Stimulated activated CD4-positive, alpha-beta T cell treated with anti-CD3 and anti-CD28 coated beads, Interleukin-1b, Interleukin-23, amount 100 ng/mL, for 24 hours (primary cell): ENCODE results near the gene FREM2.

Experiments
- DNase-seq, 4 experiments: peaks; one replicate each; pipeline ENCODE4 v3.0.0-alpha.2; 2020; ENCODE audit warnings: low read depth in 4 of 4, low spot score in 1 of 4

The FREM2 gene

DNA sequence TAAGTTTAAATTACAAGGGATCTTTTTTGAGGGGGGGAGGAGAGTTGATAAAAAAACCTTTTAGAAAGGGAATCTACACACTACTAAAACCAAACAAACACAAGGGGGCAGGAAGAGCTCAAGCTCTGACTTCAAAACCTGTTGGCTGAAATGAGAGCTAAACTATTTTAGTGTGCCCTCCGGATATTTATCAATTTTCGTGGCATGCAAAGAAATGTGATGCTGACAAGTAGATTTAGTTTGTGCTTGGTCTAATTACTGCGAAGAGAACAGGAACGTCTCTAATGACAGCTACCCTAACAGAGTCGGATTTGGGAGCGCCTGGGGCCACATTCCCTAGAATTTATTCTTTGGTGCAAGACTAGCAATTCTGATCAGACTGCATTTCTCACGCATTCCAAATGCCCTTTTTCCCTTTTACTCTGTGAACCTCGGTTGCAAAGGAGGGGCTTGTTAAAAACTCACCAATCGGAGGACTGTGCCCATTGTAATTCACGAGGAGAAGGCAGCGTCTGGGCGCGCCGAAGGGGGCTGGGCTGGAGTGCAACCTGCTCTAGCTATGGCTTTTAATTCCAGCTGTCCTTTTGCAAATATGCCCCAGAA, 802 bp upstream of the FREM2 start:
- DNase-seq, result no peak

DNA sequence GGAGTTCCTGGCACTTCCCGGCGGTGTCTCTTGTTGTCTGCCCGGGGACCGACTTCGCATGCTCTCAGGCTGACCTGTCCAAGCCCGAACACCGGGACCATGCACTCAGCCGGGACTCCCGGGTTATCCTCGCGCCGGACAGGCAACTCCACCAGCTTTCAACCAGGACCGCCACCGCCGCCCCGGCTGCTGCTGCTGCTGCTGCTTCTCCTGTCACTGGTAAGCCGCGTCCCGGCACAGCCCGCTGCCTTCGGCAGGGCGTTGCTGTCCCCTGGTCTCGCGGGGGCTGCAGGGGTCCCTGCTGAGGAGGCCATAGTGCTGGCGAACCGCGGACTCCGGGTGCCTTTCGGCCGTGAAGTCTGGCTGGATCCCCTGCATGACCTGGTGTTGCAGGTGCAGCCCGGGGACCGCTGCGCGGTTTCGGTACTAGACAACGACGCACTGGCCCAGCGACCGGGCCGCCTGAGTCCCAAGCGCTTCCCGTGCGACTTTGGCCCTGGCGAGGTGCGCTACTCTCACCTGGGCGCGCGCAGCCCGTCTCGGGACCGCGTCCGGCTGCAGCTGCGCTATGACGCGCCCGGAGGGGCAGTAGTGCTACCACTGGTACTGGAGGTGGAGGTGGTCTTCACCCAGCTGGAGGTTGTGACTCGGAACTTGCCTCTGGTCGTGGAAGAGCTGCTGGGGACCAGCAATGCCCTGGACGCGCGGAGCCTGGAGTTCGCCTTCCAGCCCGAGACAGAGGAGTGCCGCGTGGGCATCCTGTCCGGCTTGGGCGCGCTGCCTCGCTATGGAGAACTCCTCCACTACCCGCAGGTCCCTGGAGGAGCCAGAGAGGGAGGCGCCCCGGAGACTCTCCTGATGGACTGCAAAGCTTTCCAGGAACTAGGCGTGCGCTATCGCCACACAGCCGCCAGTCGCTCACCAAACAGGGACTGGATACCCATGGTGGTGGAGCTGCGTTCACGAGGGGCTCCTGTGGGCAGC, 661 bp downstream of the FREM2 start:
- no peak for DNase-seq

DNA sequence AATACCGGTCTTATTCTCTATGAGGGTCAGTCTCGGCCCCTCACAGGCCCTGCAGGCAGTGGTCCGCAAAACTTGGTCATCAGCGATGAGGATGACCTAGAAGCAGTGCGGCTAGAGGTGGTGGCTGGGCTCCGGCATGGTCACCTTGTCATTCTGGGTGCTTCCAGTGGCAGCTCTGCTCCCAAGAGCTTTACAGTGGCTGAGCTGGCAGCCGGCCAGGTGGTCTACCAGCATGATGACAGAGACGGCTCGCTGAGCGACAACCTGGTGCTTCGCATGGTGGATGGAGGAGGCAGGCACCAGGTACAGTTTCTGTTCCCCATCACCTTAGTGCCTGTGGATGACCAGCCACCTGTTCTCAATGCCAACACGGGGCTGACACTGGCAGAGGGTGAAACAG, 1.8 kb downstream of the FREM2 start:
- DNase-seq, result no peak

DNA sequence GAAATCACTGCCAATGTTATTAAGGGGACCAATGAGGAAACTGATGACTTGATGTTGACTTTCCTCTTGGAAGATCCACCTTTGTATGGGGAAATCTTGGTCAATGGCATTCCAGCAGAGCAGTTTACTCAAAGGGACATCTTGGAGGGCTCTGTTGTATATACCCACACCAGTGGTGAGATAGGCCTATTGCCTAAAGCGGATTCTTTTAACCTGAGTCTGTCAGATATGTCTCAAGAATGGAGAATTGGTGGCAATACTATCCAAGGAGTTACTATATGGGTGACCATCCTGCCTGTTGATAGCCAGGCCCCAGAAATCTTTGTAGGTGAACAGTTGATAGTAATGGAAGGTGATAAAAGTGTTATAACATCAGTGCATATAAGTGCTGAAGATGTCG, 3.4 kb downstream of the FREM2 start:
- DNase-seq, result no peak

DNA sequence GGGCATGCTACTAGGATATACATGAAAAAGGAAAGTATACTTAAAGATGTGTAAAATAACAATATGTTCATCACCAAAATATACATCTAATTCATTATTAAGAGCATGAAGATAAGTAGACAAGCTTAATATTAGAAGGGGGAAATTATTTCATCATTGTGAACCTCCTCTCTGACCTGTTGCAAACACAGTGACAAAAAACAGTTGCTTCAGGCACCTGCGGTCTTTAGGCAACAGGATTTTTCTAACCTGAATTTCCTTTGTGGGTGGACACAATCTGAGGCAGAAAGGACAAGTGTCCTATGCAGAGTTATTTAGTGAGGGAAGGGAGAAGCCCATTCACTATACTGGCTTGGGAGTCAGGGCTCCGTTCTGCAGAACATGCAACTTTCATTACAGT, 6.3 kb downstream of the FREM2 start:
- DNase-seq, result no peak

DNA sequence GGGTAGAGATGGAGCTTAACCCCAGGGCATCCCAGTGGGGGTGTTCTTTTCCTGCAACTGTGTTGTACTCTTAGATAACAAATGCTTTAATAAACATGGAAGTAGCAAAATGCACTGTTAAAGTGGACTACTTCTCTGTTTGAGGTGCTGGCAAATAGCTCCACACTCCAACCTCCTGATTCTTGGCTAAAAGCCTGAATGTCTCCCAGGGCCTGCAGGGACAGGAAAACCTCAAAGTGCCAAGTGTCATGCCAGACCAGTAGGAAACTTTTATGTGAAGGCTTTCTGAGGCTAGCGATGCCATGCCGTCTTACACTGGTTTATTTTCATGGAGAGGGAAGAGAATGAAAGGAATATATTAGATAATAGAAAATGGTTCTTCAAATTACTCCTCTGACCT, 6.8 kb downstream of the FREM2 start:
- no peak for DNase-seq

DNA sequence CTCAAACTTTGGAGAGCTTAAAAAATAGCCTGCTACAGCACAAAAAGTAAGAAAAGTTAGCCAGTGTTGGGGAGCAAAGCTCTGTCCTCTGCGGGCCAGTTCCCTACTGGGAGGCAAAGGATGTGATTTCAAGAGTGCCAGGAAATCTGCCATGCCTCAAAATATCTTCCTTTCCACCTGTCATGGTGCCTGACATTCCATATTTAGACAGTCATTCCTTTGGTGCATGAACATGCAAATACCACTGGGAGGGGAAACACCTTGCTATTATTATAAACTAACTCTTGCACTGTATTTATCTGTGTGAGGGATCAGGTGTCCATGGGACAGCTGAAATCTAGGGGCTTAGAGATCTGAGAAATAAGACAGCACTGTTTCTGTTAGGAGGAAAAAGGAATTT, 10.3 kb downstream of the FREM2 start:
- DNase-seq, result no peak

DNA sequence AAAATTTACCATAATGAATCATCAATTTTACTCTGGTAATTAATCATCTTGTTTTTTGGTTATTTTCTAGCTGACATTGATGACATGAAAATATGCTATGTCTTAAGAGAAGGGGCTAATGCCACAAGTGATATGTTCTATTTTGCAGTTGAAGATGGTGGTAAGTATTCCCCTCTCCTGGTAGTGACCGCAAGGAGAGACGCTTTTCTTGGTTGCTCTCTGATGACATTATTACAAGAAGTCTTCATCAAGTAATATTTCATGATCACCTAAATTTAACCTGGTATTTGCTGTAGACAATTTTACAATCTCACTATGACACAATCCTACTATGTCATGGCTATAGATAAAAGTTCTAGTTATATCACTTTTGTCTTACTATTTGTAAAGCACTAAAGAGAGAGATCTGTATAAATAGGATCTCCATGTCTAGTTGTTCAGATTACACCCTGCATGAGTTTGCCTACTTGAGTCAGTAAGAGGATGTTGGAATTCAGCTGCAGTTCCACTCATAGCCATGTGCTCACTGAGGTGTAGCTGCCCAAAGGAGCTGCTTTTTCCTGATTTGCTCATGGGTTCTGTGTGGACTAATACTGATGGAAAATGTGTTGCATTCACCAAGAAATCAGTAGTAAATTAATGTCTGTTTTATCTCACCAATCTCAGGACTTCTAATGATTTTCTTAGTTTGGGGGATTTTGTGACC, 10.9 kb downstream of the FREM2 start:
- no peak for DNase-seq

DNA sequence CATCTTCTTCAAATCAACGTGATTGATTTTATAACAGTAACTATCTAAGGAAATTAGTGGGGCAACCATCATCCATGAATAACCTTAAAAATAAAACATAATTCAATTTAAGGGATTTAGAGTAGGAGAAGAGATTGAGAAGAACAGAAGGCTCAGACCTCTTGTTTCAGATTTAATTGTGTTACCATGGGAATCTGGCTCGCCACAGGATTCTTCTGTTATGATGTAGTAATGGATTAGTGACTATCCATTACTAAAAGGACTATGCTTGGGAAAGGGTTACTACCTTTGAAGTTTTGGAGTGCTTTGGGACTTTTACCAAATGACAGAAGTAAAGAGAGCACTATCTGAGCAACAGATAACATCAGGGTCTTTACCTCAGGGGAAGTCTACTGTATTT, 13.2 kb downstream of the FREM2 start:
- DNase-seq, result no peak

DNA sequence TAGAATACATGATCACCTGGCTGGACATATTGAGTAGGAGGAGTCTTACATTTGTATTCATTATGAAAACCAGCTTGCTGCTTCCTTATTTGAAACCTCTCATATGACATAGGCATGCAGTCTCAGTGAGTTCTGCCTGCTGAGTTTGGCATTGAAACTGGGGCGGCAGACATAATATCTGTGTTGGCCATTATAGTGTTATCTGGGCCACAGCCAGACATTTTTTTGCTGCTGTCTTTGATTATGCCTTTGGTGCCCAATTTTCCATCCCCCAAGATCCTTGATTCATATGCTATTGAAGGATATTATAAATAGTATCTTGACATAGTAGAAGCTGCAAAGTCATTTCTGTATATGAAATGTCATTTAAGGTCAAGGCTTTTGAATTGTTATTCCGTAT, 15.8 kb downstream of the FREM2 start:
- no peak for DNase-seq

DNA sequence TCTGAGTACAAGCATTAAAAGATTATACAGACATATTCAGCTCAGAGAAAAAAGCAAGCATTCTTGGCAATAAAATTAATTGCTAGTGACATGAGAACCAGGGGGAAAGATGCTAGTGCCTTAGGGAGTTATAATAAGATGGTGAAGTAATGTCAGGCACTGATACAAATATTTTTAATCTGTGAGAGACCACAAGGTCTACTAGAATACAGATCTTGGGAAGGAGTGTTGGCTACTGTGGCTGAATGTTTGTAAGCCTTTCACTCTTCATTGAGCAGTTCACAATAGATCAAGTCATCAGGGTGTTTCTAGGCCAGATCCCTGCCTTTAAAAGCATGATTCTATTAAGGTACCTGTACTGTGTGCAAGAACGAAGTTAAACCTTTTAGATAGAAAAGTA, 16.4 kb downstream of the FREM2 start:
- no peak for DNase-seq

DNA sequence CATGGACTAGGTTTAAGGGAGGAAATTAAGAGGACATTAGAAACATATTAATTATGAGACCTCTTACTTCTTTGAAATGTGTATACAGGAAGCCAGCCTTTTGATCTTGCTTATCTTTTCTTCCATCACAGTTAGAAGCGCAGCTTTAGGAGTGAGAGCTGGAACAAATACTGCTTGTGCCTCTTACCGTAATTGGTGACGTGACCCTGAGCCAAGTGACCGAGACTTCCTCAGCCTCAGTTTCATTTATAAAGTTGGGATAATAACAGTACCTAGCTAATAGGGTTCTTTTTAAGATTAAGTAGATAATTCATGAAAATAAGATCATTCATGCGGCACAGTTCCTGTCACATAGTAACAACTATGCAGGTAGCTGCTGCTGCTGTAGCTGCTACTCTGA, 18.5 kb downstream of the FREM2 start:
- DNase-seq, result no peak

DNA sequence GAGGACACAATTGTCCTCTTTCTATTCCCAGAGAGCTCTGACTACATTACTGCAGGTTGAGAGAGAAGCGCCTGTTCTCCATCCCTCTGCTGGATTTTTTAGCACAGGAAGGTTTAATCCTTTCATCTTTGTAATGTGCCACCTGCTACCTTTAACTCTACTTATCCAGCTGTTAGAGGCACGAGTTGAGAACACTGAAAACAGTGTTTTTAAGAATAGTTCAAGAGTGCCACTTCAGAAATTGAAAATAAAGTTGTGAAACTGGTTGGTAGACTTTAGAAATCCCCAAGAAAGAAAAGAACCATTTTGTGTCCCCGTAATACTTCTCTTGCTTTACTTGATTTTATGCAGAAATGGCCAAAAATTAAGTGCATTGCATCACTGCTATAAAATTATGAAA, 20.6 kb downstream of the FREM2 start:
- DNase-seq, result no peak

DNA sequence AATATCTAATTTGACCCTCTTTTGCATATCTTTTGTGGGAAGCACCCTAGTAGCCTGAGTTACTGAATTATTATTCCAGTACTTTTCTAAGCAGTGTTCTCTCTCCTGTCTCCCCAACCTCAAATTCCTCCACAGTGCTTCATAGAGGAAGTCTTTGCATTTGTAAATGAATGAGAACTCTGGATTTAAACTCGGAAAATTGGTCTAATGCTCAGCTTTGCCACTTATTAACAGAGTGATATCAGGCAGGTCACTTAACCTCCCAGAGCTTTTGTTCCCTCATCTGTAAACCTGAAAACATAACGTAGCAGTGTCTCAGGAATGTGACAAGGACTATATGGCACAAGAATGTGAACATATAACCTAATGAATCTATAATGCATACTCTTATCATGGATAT, 26.2 kb downstream of the FREM2 start:
- DNase-seq, result no peak

DNA sequence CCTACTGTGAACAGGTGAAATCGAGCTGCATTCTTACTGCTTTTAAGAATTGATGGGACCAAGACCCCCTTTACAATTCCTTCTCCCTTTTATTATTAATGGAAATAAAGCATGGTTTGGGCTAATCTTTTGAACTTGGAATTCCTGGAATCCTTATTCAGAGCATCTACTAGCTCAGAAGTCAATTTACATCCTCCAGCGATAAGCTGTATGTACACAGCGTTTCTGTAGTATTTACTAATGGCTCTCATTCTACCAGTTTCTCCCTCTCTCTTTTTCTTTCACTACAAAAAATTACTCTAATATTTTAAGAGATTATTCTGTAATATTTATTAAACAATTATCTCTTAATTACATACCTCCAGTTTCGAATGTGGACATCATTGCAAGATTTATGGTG, 31.5 kb downstream of the FREM2 start:
- DNase-seq, result no peak

DNA sequence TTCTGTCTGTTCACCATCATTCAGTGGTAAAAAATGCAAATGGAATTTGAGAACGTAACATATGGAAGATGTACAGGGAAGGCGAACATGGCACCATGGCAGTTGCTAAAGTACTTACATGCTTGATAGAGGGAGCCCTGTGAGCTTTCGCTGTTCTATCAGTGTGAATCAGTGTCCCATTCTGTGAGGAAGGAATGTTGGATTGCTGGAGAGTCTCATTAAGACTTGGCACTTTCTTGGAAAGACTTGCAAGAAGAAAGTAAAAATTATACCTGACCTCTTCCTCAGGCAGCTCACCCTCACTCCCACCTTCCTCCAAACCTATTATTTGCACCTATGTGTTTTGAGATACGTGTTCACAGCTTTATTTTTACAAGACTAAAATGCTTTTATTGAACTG, 43.5 kb downstream of the FREM2 start:
- DNase-seq, result no peak

DNA sequence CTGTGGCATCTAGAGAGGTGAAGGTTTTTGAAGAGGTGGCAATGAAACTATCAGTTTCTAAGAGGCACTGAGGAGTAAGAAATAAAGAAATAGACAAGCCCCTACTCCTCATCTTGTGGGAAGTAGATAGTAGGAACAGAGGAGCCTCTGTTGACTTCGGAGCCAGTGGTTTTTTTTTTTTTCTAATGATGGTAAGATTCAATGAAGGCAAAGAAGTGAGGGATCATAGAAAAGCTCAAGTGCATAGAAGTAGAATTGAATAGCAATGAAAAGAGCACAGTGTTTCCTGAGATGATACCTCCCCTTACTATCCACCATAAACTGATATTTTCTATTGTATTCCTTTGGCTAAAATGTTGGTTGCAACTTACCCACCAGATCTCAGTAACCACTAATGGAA, 46.3 kb downstream of the FREM2 start:
- DNase-seq, result no peak

DNA sequence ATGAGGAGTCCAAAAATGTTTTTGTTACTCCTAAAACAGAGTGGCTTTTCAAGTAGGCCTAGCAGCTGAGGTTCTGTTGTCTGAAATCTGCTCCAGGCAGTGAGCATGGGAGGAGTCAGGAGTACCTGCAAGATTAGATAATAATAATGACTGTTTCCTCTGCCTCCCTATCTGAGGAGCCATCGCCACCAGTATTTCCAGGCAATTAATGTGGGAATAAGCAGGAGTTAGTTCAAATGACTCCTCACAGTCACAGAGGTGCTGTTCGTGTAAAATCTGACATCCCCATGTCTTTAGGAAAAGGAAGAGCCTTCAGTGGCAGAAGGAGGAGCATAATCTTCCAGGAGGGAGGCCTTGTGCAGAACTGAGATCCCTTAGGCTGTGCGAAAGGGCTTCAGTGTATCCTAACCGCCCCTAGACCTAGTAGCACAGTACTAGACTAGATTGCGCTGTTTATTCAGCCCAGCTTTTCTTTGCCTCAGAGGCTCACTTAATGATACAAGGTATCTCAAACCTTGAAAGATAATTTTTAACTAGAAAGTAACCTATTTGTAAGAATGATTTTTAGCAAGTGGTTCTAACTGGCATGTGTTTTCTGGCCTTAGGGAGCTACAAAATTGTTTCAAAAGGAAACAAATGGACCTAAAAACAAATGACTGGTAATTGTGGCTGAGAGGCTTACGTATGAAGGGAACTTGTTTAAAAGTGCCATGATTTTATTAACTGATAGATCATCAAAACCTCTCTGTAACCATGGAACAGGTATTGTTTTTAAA, 49.0 kb downstream of the FREM2 start:
- no peak for DNase-seq

DNA sequence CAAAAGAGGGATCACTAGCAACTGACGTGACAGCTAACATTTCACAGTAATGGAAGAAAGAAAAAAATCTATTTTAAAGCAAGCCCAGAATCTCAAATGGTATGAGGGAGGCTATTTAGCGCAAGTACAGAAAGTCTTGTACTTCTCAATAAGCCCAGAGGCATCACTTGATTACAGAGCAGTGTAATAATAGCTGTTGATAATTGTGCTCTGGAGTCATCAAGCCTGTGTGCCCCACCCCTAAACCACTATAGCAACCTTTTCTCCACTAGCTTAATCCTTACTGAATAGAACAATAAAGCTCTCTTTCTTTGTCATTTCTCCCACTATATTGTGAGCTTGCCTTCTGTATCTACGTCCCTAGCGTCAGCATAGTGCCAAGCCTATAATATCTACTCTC, 56.6 kb downstream of the FREM2 start:
- no peak for DNase-seq

DNA sequence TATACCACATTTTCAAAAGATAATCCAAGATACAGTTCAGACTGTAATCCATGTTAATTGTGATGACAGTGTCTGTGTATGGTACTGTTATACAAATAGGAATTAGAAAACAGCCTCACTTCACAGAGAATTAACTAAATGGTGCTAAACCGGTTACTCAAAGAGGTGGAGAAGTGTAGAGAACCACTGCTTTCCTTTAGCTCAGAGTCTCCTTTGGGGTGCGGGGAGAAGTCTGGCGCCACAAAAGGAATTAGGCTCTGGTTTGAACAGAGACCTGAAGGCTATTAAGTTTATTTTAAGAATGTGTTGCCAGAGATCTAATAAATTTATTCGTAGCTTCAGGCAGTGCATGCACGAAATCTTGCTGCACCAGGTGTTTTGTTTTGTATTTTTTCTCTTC, 65.8 kb downstream of the FREM2 start:
- DNase-seq, result no peak

DNA sequence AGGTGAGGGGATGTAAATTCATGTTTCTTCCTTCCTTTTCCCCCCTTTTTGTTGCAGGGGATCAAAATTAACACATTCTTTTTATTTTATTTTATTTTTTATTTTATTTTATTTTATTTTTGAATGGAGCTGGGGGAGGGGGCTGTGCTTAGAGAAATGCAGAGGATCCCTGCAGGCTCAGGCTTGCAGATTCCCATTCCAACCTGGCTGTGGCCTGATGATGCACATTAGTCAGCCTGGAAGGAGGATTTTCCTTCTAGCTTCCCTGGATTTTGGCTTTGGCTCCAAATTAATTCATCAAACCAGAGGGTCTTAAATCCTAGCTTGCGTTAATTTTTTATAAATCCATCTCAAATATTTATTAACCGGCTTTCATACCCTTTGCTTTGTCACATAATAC, 67.0 kb downstream of the FREM2 start:
- no peak for DNase-seq
